Fibroblast of mammary gland (primary cell): ENCODE data around the gene SPAG4.

Source experiments
- DNase-seq: peaks from one replicate; pipeline ENCODE4 v3.0.0-alpha.2; 2010; ENCODE audit warnings: low read depth
- H3K4me3 ChIP-seq: 2 replicates; pipeline ENCODE4 v1.5.1; 2011; ENCODE audit warnings: low read depth, mild to moderate bottlenecking, low read length, moderate library complexity; ENCODE audit not compliant: control insufficient read depth
- CTCF ChIP-seq: conservative IDR thresholded peaks from 2 replicates; pipeline ENCODE4 v1.5.1; 2011; ENCODE audit warnings: low read depth, low read length, inconsistent platforms; ENCODE audit not compliant: control insufficient read depth, insufficient read depth

Gene SPAG4

GRCh38 chr20:35578469-35578868 is 37.2 kb upstream of the SPAG4 start:
- peak; percentile 12 for DNase-seq
- H3K4me3 ChIP-seq, result no peak overlapping the region
- TF ChIP-seq CTCF, result no peak

DNA sequence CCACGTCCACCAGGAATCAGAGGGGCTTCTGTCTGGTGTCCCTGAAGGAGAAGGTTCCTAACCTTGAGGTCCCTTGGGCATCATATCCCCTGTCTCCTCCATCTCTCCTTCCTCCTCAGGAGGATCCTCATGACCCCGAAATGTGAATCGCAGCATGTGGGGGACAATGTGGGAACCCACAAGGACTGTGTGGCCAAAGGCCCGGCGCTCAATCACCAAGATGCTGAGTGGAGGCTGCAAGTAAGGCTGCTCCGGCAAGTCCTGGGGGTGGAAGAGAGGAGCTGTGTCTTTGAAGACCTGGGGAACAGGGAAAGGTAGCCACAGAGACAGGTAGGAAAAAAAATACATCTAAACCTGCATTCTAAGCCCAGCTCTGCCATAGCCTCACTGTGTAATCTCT is 36.4 kb upstream of the SPAG4 start:
- TF ChIP-seq CTCF, result no peak
- H3K4me3 ChIP-seq, result no peak overlapping the region
- DNase-seq, result no peak

DNA sequence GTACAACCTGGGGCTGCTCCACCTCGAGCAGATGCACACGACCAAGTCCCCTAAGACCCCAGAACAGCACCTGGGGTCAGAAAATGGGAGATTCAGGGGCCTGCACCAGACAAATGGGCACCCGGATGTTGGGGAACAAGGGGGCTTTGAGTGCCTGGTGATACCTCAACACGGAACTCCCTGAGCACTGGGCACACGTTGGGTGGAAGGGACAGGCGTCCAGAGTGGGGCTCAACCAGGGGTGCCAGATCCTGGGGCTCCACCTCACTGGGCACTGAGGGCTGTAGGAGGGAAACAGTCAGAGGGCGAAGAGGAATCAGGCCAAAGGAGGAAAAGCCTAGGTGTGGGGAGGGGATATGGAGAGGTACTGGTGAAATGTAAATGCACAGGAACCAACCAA is 33.5 kb upstream of the SPAG4 start:
- no peak overlapping the region for H3K4me3 ChIP-seq
- DNase-seq, result no peak
- no peak for TF ChIP-seq CTCF

GRCh38 chr20:35582741-35583404 is 32.8 kb upstream of the SPAG4 start:
- TF ChIP-seq CTCF, result no peak
- no peak overlapping the region for H3K4me3 ChIP-seq
- no peak for DNase-seq

DNA sequence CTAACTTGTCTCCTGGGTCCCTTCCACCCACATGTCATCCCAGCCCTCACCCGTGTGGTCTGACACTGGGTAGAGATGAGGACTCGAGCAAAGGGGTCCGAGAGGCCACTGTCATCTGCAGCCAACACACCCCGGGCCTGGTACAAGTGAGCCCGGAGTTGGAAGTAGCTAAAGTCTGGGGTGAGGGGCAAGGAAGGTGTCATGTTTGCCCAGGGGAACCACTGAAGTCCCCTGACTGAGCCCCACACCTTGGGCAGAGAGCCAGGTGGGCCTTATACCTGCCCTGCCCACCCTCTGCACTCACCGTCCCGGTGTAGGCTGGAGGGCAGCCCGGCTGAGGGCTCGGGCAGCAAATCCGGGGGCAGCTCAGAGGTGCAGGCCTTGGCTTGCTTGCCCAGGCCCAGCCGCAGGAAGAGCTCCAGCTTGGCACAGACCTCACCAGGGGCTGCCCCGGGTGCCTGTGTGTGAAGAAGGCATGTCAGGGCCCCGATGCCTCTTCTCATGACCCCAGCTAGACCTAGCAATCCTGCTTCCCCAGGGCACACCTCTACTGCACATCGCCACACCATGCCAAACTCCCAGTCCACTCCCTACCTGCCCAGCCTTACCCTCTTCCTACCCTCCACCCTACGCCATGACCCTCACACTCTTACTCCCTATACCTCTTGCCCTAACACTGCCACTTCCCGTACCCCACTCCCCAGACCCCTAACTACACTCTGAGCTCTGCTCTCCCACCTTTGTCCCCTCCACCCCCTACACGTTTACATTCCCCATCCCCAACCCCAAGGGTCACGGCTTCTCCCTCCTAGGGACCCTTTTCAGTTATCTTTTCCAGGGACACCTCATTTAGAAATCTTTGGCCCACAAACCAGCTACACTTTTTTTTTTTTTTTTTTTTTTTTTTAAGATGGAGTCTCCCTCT is 31.7 kb upstream of the SPAG4 start:
- no peak for TF ChIP-seq CTCF
- no peak overlapping the region for H3K4me3 ChIP-seq
- DNase-seq, result no peak

DNA sequence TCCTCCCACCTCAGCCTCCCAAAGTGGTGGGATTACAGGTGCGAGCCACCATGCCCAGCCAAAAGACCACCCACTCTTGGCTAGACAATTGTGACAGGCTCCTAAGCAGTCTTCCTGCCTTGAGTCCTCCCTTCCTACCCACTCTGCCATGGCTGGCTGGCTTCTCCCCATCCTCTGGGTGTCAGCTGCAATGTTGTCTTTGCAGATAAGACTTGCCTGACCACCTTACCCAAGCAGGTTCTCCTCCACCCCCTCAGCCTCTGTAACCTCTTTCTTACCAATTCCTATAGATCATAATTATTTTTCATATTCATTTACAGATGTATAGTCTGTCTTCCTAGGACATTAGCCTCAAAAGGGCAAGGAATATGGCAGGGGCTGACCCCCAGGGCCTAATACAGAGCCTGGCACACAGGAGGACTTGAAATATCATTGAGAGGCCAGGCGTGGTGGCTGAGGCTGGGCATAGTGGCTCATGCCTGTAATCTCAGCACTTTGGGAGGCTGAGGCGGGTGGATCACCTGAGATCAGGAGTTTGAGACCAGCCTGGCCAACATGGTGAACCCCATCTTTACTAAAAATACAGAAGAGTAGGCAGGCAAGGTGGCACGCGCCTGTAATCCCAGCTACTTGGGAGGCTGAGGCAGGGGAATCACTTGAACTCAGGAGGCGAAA is 28.7 kb upstream of the SPAG4 start:
- DNase-seq, result no peak
- no peak for TF ChIP-seq CTCF
- H3K4me3 ChIP-seq, result no peak overlapping the region
